Islet of Langerhans (tissue), 1 donor: ENCODE results near the gene TIGD6.
A peak's percentile ranks its signal among the peaks of the same experiment; 100 is the strongest.

Experiments used
- FAIRE-seq: peaks from one replicate; lab custom pipeline; 2011; peaks lifted over from hg19 to GRCh38; lab: Jason Lieb, UNC

Gene TIGD6

GRCh38 chr5:150016537-150016936 is 16.1 kb upstream of the TIGD6 start:
- peak; percentile 33 for FAIRE-seq

GRCh38 chr5:150015415-150015814 is 15.0 kb upstream of the TIGD6 start:
- FAIRE-seq = no peak

GRCh38 chr5:150014456-150014855 is 14.0 kb upstream of the TIGD6 start:
- no peak for FAIRE-seq

GRCh38 chr5:150013931-150014330 is 13.5 kb upstream of the TIGD6 start:
- FAIRE-seq = no peak

- no peak for FAIRE-seq
Observed at GRCh38 chr5:150009671-150010387, 9.4 kb upstream of the TIGD6 start.

- no peak for FAIRE-seq
Observed at GRCh38 chr5:150007050-150007449, 6.6 kb upstream of the TIGD6 start.

- FAIRE-seq = no peak
Observed at GRCh38 chr5:150006318-150006717, 5.9 kb upstream of the TIGD6 start.

- no peak for FAIRE-seq
Observed at GRCh38 chr5:150001660-150002486, 1.4 kb upstream of the TIGD6 start.

- FAIRE-seq = no peak
Observed at GRCh38 chr5:150000990-150001659, 671 bp upstream of the TIGD6 start.

- no peak for FAIRE-seq
Observed at GRCh38 chr5:149999866-150000255, 593 bp downstream of the TIGD6 start.

- FAIRE-seq = no peak
Observed at GRCh38 chr5:149999359-149999758, 1.1 kb downstream of the TIGD6 start.

- FAIRE-seq = no peak
Observed at GRCh38 chr5:149998281-149998680, 2.2 kb downstream of the TIGD6 start.

- no peak for FAIRE-seq
Observed at GRCh38 chr5:149996205-149996890, 4.1 kb downstream of the TIGD6 start.

GRCh38 chr5:149995385-149996204 is 4.9 kb downstream of the TIGD6 start:
- FAIRE-seq = no peak

- FAIRE-seq = no peak
Observed at GRCh38 chr5:149993471-149993870, 7.0 kb downstream of the TIGD6 start.

GRCh38 chr5:149990518-149991376 is 9.7 kb downstream of the TIGD6 start:
- FAIRE-seq = peak; percentile 95

- no peak for FAIRE-seq
Observed at GRCh38 chr5:149988126-149988525, 12.3 kb downstream of the TIGD6 start.

GRCh38 chr5:149982505-149982904 is 17.9 kb downstream of the TIGD6 start:
- no peak for FAIRE-seq

- no peak for FAIRE-seq
Observed at GRCh38 chr5:149981206-149981605, 19.2 kb downstream of the TIGD6 start.

GRCh38 chr5:149979896-149980295 is 20.6 kb downstream of the TIGD6 start:
- FAIRE-seq = no peak

- FAIRE-seq = no peak
Observed at GRCh38 chr5:149975409-149975808, 25.0 kb downstream of the TIGD6 start.
